K562 (cell line): Measurements from ENCODE around the gene UPK3A. TPM values are rescaled to one million over a fixed set of nuclear protein-coding genes. Genes with fewer than 3 reads are reported as not detected.

ENCODE experiments used
- CCAR2 ChIP-seq: fragments of 200-400 bp; formaldehyde crosslinking; IDR thresholded peaks from 2 replicates; pipeline ENCODE4 v1.6.1; 2017; ENCODE audit warnings: mild to moderate bottlenecking, low read depth, low read length
- CGGBP1 ChIP-seq: fragments of 250-450 bp; sonication (Bioruptor Pico); IDR thresholded peaks from 2 replicates; pipeline ENCODE4 v1.9.0; 2021; ENCODE audit warnings: mild to moderate bottlenecking
- CREB3 ChIP-seq: fragments of 450-650 bp; conservative IDR thresholded peaks from 2 replicates; pipeline ENCODE4 v1.6.1; 2016; ENCODE audit warnings: missing genetic modification characterization, low read depth, mild to moderate bottlenecking, missing compliant biosample characterization, moderate library complexity
- CREB5 ChIP-seq: fragments of 250-450 bp; sonication (Bioruptor Pico); IDR thresholded peaks from 2 replicates; pipeline ENCODE4 v1.5.0; 2020; ENCODE audit warnings: mild to moderate bottlenecking
- FOXP1 ChIP-seq: sonication (generic); formaldehyde crosslinking; IDR thresholded peaks from 2 replicates; pipeline ENCODE4 v1.8.0; 2022; ENCODE audit warnings: mild to moderate bottlenecking, missing genetic modification reagents
- MAX ChIP-seq: sonication (generic); formaldehyde crosslinking; IDR thresholded peaks from 2 replicates; pipeline ENCODE4 v1.9.0; 2022; ENCODE audit warnings: mild to moderate bottlenecking, missing genetic modification reagents
- NR3C1 ChIP-seq: sonication (generic); formaldehyde crosslinking; IDR thresholded peaks from 2 replicates; pipeline ENCODE4 v1.8.1; 2022; ENCODE audit warnings: missing genetic modification reagents
- POLR2G ChIP-seq: fragments of 200-400 bp; formaldehyde crosslinking; IDR thresholded peaks from 2 replicates; pipeline ENCODE4 v1.6.1; 2017; ENCODE audit warnings: low read depth, mild to moderate bottlenecking, antibody characterized with exemption, low read length, moderate library complexity
- RBM22 ChIP-seq: fragments of 200-400 bp; formaldehyde crosslinking; IDR thresholded peaks from 2 replicates; pipeline ENCODE4 v1.6.1; 2018; ENCODE audit warnings: low read length, low read depth; ENCODE audit not compliant: poor library complexity, severe bottlenecking
- RUNX1 ChIP-seq: sonication (generic); IDR thresholded peaks from 2 replicates; pipeline ENCODE4 v1.6.1; 2016; ENCODE audit warnings: antibody characterized with exemption, low read depth
- SMAD1 ChIP-seq: fragments of 150-350 bp; IDR thresholded peaks from 2 replicates; pipeline ENCODE4 v1.6.1; 2014; ENCODE audit warnings: low read length, low read depth; ENCODE audit not compliant: partially characterized antibody
- SMAD2 ChIP-seq: fragments of 150-350 bp; IDR thresholded peaks from 2 replicates; pipeline ENCODE4 v1.6.1; 2014; ENCODE audit warnings: low read depth, mild to moderate bottlenecking, low read length
- SOX6 ChIP-seq: fragments of 450-650 bp; IDR thresholded peaks from 2 replicates; pipeline ENCODE4 v1.6.1; 2014; ENCODE audit warnings: mild to moderate bottlenecking
- TBL1XR1 ChIP-seq, 2 experiments: IDR thresholded peaks; 2 replicates each; pipeline ENCODE4 v1.6.1; 2012; ENCODE audit warnings: improper control_type of control experiment in 2 of 2, low read length in 2 of 2, mild to moderate bottlenecking in 1 of 2
- TRIM25 ChIP-seq: fragments of 450-650 bp; IDR thresholded peaks from 2 replicates; pipeline ENCODE4 v1.7.0; 2016; ENCODE audit warnings: borderline replicate concordance
- ZBTB43 ChIP-seq: sonication (generic); formaldehyde crosslinking; IDR thresholded peaks from 2 replicates; pipeline ENCODE4 v1.8.0; 2023; ENCODE audit warnings: mild to moderate bottlenecking, missing genetic modification reagents
- ZNF280B ChIP-seq: fragments of 250-450 bp; sonication (Bioruptor Pico); IDR thresholded peaks from 2 replicates; pipeline ENCODE4 v1.5.1; 2021; ENCODE audit warnings: mild to moderate bottlenecking
- ZNF707 ChIP-seq: fragments of 250-450 bp; sonication (Bioruptor Pico); conservative IDR thresholded peaks from 2 replicates; pipeline ENCODE4 v1.8.0; 2022; ENCODE audit warnings: inconsistent platforms, mild to moderate bottlenecking, moderate library complexity
- polyA plus RNA-seq, 8 experiments: library from polyadenylated mRNA; depleted of rRNA in 4 of 8; stranded (reverse) in 5 of 8; unstranded in 3 of 8; fragments of >200 nt; fragmentation: Nextera tagmentation in 2 of 8; fragmentation: Illumina TruSeq in 1 of 8; extraction: Ambion mirVana in 2 of 8; extraction: Trizol in 1 of 8; gene quantifications; 2 replicates each; pipeline versions ENCODE4 v1.2.1 to v1.2.3, GENCODE V29; 2011 to 2014; ENCODE audit warnings: inconsistent platforms in 1 of 8, missing spikeins in 1 of 8
- total RNA-seq, 7 experiments: library from RNA; depleted of rRNA in 6 of 7; stranded (reverse); fragments of >200 nt in 6 of 7; fragmentation: Illumina TruSeq in 2 of 7; extraction: Trizol in 2 of 7; gene quantifications; 2 replicates each; pipeline versions ENCODE4 v1.2.1 to v1.2.3, GENCODE V29; 2011 to 2021; ENCODE audit warnings: low replicate concordance in 1 of 7

Gene UPK3A
- total and polyA plus RNA-seq, 9 of the 15 experiments (the other 6 are each of a cell fraction or from before 2014, with no cell fraction given), result not detected

- no peak for TF ChIP-seq SMAD2
- no peak for TF ChIP-seq FOXP1 (CRISPR knock-in tag)
- no peak for TF ChIP-seq ZNF707 (CRISPR knock-in tag)
- TF ChIP-seq ZBTB43 (CRISPR knock-in tag), result no peak
- TF ChIP-seq TRIM25, result no peak
- peak; percentile 83 for TF ChIP-seq MAX (CRISPR knock-in tag)
- TF ChIP-seq RUNX1, result no peak
- no peak for TF ChIP-seq RBM22
- no peak for TF ChIP-seq ZNF280B (CRISPR knock-in tag)
- no peak for TF ChIP-seq TBL1XR1 (IDR thresholded peaks at IDR 0.05; ENCODE audit: low read length in 2 of 2)
- no peak for TF ChIP-seq NR3C1 (CRISPR knock-in tag)
- TF ChIP-seq POLR2G, result no peak
- no peak for TF ChIP-seq SMAD1
- no peak for TF ChIP-seq CGGBP1 (CRISPR knock-in tag)
- no peak for TF ChIP-seq CREB5
- no peak for TF ChIP-seq CCAR2
- TF ChIP-seq CREB3 (tag), result no peak
- TF ChIP-seq SOX6, result no peak
These were observed 21.1 kb upstream of the UPK3A start (continued) for GRCh38 chr22:45263463-45264269.
